ENCODE measurements around the gene PPTC7.

The PPTC7 gene

GRCh38 chr12:110582276-110583136 lies 612 bp downstream of the PPTC7 start:
- peak overlapping the region; percentile 74 for H3K4me3 ChIP-seq (ENCODE audit: low read depth, low read length)
- TF ChIP-seq CTCF (IDR thresholded peaks at IDR 0.05; ENCODE audit: low read depth, low read length): no peak

- H3K4me3 ChIP-seq (ENCODE audit: low read depth, low read length): peak overlapping the region; percentile 74
- no peak for TF ChIP-seq CTCF (IDR thresholded peaks at IDR 0.05; ENCODE audit: low read depth, low read length)
Measured at GRCh38 chr12:110581931-110582275, 1.2 kb downstream of the PPTC7 start.

- no peak overlapping the region for H3K4me3 ChIP-seq (ENCODE audit: low read depth, low read length)
- TF ChIP-seq CTCF (IDR thresholded peaks at IDR 0.05; ENCODE audit: low read depth, low read length): no peak
Measured at GRCh38 chr12:110579535-110580253, 3.4 kb downstream of the PPTC7 start.

- peak overlapping the region; percentile 50; the same call in 1 of the 2 replicates for H3K4me3 ChIP-seq (ENCODE audit: low read depth, low read length)
Measured at GRCh38 chr12:110578694-110579534, 4.2 kb downstream of the PPTC7 start.

GRCh38 chr12:110577864-110578693 lies 5.0 kb downstream of the PPTC7 start:
- peak overlapping the region; percentile 50 for H3K4me3 ChIP-seq (ENCODE audit: low read depth, low read length)
- TF ChIP-seq CTCF (IDR thresholded peaks at IDR 0.05; ENCODE audit: low read depth, low read length): no peak

More at GRCh38 chr12:110578694-110579534, 4.2 kb downstream of the PPTC7 start:
- no peak for TF ChIP-seq CTCF (IDR thresholded peaks at IDR 0.05; ENCODE audit: low read depth, low read length)

- no peak overlapping the region for H3K4me3 ChIP-seq (ENCODE audit: low read depth, low read length)
- no peak for TF ChIP-seq CTCF (IDR thresholded peaks at IDR 0.05; ENCODE audit: low read depth, low read length)
Measured at GRCh38 chr12:110576504-110576903, 6.6 kb downstream of the PPTC7 start.
